ENCODE results near the gene GAB4.
"Not testable (repeated sequence)": the region's sequence is repeated elsewhere in the genome, so short reads cannot be mapped to it uniquely, and the experiment has no call there.

GAB4 gene, protein sequence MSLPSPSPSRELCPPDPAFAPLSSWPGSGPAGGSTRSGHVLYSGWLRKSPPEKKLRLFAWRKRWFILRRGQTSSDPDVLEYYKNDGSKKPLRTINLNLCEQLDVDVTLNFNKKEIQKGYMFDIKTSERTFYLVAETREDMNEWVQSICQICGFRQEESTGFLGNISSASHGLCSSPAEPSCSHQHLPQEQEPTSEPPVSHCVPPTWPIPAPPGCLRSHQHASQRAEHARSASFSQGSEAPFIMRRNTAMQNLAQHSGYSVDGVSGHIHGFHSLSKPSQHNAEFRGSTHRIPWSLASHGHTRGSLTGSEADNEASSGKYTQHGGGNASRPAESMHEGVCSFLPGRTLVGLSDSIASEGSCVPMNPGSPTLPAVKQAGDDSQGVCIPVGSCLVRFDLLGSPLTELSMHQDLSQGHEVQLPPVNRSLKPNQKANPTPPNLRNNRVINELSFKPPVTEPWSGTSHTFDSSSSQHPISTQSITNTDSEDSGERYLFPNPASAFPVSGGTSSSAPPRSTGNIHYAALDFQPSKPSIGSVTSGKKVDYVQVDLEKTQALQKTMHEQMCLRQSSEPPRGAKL

DNA sequence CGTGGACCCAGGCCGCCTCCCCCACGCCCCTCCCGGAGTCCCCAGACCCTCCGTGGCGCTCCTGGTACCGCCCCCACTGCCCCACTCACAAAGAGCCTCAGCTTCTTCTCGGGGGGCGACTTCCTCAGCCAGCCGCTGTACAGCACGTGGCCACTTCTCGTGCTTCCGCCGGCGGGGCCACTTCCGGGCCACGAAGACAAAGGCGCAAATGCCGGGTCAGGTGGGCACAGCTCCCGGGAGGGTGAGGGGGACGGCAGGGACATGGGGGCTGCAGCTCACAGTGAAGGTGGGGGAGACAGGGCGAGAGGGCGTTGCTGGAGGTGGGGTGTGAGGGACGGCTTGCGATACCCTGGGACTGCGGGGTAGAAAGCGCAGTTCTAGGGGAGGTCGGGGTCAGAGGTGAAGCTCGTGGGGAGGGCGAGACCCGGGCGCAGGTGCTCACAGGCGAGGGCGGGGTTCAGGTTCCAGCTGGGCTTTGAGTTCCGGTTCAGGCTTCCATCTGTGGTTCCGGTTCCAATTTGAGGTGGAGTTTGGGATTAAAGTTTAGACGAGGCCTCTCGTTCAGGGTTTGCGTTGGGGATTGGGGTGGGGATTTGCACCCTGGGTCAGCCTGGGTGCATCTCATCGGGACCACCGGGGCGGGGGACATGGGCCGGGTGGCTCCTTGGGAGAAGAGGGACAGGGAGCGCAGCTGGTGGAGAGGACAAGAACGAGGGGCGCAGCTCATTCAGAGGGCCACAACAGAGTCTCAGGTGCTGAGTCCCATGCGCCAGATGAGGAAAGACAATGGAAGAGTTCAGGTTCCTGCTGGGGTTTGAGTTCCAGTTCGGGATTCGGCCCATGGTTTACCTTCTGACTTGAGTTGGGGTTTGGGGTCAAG lies at the start of gene GAB4:
GAB4 (minus strand) TSS at position 371 of the 880 bp plus-strand sequence; CDS start at position 263, 108 bp downstream.
- DNase-seq: no peak

DNA sequence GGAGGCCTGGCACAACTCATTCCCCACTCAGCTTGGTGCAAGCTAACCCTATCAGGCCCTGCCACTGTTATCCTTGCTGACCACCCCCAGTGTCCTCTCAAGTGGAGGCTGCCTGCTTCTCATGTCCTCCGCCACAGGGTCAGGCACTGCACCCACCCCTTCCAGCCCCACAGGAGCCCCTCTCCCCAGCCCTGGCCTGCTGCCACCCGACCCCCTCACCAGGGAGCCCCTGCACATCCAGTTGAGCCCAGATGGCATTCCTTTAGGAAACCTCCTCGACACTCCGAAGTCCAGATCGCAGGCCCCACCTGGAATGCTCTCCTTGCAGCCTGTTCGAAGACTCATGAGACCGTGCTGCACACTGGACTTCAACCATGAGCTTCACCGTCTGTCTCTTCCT lies 48.8 kb upstream of the GAB4 start:
- DNase-seq: no peak

DNA sequence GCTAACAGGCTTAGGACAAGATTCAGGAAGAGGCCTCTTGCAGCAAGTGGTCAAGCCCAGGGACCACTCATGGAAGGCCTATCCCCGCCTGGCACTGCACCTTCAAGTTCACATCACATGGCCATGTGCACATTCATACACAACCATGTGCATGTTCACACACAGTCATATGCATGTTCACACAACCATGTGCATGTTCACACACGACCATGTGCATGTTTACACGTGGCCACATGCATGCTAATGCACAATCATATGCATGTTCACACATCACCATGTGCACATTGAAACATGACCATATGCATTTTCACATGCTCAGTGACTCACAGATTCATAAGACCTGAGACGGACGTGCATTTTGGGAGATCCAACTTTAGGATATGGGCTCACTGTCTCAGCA lies 48.0 kb upstream of the GAB4 start:
- no peak for DNase-seq

DNA sequence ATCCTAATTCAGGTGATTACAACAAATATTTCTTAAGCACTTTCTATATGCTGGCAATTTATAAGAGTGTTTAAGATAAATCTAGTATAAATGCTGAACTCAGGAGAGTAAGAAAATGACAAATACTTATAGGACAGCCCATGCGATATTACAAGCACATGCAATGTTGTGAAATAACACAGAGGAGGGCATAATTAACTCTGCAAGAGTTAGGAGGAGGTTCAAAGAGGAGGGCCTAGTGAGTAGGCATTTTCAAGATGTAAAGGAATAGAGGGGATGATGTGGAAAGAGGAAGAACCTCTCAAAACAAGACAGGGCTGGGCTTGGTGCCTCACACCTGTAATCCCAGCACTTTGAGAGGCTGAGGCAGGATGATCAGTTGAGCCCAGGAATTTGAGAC lies 39.6 kb upstream of the GAB4 start:
- DNase-seq: no peak

DNA sequence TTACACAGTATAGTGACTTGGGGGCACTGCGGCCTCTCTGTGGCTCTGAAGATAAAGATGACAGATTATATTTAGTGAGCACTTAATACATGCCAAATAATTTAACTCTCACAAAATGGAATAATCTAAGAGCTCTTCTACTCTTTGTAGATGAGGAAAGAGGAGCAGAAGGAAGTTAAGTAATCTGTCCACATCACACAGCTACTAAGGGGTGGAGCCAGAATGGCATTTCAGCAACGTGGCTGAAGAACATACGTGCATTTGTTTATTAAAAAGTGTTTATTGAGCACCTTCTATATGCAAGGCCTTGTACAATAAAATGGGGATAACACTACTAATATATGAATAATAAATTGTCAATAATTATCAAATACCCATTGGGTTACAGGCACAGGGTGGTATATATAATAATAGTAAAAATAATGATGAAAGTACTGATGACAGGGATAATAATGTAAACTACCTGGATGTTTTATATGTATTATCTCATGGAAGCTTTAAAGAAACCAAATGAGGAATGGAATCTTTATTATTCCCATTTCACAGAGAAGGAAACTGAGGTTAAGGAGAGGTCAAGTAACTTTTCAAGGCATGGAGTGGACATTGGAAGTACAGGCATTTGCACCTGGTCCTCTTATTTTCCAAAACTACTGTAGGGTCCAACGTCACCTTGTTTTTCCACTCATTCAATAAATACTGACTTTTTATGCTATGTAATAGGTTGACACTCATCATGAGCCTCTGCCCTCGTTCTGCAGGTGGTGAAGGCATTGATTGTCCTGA lies 38.7 kb upstream of the GAB4 start:
- no peak for DNase-seq

DNA sequence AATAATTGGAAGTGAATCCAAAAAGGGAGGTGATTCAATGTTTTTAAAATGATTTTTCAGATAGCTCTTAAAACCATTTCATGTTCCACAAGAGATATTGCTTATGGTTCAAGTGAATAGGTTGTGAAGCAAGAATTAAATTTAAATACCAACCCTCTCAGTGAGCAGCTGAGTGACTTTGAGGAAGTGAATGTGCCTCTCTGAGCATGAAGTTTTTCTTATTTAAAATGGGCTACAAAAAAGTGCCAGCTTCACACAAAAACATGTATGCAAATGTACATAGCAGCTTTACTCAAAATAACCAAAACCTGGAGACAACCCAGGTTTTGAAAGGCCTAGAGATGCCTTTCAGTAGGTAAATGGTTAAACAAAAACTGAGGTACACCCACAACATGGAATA lies 35.5 kb upstream of the GAB4 start:
- no peak for DNase-seq

DNA sequence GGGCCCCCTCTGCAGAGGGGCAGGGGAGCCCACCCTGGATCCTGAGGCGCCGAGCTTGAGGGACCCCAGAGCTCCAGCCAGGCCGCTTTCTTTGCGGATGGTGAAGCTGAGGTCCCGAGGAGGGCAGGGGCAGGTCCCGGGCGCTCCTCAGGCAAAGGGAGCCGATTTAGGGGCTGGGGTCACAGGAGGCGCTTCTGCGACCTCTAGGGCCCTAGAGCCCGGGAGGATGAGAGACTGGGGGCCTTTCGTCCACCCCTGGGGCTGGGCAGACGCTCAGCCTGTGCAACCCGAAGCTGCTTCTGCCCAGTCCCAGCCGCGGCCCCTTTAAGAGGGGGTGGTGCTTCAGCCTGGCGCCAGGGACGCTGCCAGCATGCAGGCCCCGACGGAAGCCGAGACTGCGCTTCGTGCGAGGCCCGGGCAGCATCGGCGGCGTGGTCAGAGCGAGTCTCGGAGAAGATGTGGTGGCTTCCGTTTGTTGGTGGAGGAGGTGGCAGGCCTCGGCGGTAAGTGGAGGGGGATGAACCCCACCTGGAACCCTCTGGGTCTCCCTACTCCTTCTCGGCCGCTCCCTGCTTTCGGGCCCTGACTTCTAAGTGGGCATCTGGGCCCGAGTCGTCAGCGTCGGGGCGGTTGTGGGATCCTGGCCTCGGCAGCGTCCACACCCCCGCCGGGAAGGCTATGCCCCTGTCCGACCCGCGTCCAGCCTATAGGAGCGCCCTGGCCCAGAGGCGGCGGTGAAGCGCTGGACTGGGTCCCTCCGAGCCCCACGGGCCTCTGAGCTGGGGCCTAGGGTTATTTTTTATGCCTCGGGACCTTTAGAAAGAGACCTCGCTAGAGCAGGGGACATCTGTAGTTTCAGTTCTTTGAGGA lies 29.1 kb upstream of the GAB4 start:
- not testable (repeated sequence) for DNase-seq

DNA sequence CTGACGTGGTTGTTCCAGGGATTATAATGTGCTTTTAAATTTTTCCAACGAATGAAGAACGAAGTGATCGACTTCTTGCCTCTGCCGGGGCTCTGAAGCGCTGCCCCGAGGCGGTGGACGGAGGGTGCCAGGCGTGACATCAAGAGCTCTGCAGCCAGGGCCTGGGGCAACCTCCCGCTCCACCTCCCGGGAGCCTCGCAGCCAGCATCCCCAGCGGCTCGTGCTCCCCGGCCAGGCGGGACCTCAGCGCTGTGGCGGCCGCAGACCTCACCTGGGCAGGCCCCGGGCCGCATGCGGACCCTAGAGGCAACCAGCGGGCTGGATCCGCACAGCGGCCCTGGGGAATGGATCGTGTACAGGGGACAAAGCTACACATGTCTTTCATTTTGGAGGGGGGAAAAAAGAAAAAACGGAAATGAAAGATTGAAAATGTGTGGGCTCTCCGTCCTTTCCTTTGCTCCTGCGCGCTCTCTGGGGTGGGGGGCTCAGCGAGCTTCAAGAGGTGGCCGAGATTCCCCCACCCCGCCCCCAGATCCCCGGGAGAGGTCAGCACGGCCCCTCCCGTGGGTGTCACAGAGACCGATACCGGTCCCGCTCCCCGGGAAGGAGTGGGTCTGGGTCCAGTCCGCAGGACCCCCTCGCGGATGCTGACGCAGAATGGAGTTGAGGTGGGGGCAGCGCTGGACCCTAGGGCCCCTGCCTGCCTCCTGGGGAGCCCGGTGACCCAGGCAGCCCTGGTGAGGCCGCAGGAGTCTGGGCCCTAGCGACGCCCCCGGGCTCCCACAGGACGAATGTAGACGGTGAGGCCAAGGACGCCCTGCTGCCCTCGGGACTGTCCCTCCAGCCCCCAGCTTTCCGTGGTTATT lies 28.2 kb upstream of the GAB4 start:
- not testable (repeated sequence) for DNase-seq

DNA sequence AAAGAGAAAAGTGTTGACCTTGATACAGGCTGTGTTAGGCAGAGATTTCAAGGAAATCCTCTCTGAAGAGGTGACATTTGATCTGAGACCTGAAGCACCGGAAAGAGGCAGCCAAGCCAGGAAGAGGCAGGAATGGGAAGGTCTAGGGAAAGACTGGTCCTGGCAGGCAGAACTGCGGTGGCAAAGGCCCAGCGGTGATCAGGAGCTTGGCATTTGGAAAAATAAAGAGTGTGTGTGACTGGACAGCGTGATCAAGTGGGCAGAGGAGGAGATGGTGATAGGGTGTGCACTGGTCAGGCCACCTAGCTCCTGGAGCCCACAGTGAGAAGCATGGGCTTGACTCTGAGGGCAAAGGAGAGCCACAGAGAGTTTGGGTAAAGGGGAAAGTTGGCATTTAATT lies 27.2 kb upstream of the GAB4 start:
- DNase-seq: peak; percentile 12

DNA sequence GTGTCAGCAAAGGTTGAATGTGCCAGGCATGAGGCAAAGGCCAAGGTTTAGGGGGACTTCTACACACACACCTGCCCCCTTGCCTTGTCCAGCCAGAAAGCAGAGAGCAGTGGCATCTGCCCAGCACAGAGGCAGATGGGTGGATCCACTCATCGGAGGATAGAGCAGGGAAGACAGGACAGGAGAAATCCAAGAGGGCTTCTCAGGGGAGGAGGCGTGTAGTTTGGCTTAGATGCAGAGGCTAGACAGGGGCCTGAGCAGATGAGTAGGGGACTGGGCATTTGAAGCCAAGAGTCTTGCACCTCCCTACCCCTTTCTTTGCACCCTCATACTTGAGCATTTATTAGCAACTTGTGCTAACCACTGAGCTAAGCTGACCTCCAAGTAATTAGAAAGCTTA lies 26.5 kb upstream of the GAB4 start:
- not testable (repeated sequence) for DNase-seq

DNA sequence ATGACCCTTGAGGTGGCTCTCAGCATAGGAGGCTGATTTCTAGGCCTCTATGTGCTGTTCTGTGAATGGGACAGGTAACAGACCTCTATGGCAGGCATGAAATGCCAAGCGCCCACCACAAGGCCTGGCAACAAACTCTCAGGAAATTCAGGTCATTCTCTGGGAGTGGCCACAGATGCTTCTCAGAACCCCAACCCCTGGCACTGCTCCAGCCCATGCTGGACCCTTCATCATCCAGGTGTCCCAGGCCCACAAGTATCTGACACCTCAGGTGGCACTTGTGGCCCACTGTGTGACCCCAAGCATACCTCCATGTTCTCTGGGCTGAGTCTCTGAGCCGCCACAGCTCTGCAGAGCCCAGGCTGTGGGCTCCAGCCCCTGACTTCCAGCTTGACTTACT lies 24.3 kb upstream of the GAB4 start:
- not testable (repeated sequence) for DNase-seq

DNA sequence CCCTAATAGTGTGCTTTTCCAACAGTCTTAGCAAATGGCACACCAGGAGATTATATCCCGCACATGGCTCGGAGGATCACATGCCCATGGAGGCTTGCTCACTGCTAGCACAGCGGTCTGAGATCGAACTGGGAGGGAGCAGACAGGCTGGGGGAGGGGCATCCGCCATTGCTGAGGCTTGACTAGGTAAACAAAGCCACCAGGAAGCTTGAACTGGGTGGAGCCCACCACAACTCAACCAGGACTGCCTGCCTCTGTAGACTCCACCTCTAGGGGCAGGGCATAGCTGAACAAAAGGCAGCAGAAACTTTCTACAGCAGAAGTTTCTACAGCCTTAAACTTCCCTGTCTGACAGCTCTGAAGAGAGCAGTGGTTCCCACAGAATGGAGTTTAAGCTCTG lies 16.4 kb upstream of the GAB4 start:
- DNase-seq: not testable (repeated sequence)

DNA sequence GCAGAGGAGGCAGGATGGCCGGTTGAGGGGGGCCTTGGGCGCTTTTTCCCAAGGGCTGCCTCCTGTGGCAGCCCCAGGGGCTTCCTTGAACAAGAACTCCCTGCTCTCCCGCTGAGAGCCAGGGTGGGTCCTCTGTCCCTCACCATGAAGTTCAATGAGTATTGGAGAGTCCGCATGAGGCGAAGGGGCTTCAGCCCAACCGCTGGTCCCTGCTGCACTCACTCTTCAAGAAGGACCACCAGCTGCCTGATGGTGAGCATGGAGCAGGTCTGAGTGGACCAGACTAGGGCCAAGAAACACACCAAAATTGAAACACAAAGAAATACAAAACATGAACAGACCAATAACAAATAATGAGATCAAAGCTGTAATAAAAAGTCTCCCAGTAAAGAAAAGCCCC lies 7.5 kb upstream of the GAB4 start:
- not testable (repeated sequence) for DNase-seq

DNA sequence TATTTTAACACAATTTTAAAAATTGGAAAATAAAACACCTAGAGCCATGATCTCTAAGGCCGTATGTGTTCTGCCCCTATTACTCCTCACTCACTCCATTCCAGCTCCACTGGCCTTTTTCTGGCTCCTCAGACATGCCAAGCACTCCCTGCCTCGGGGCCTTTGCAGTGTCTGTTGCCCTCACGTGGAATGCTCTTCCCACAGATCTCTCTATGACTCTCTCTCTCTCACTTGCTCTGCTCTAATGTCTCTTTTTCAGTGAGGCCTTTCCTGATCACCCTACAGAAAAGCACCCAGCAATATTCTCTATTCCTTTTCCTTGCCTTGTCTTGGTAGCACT lies 6.0 kb upstream of the GAB4 start:
- DNase-seq: not testable (repeated sequence)

DNA sequence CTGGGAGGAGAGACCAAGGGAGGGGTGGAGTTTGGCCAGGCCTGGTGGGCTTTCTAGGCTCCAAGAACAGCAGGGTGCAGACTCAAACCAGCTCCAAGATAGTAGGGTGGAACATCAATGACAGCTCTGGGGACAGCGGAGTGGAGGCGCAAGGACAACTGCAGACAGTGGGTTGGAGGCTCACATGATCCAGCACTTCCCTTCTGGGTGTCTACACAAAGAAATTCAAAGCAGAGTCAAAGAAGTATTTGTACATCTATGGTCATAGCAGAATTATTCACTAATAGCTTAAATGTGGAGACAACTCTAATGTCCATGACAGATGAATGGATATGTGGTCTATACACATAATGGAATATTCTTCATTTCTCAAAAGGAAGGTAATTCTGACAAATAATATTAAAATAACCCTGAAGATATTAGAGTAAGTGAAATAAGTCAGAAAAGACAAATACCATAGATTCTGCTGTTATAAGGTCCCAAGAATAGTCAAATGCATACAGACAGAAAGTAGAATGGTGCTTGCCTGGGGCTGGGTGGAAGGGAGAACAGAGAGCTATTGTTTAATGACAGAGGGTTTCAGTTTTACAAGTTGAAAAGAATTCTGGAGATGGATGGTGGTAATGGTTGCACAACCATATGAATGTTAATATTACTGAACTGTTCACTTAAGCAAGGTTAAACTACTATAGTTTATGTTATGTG lies 5.5 kb upstream of the GAB4 start:
- no peak for DNase-seq

DNA sequence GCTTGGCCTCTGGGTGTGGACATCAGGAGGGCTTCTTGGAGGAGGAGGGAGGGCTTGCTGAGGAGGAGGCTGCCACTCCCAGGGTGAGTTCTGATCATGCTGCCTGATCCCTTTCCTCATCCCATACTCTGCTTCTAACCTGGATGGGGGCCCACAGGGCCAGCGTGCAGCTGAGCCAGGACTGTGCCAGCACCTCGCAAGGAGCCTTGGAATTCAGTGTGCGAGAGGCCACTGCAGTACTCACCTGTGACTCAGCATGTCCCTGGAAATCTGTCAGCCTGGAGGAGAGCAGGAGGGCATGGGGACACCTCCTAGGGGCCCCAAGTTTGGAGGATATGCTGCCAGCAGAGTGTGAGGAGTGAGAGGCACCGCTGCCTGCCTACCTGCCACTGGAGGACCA lies 4.2 kb upstream of the GAB4 start:
- no peak for DNase-seq

DNA sequence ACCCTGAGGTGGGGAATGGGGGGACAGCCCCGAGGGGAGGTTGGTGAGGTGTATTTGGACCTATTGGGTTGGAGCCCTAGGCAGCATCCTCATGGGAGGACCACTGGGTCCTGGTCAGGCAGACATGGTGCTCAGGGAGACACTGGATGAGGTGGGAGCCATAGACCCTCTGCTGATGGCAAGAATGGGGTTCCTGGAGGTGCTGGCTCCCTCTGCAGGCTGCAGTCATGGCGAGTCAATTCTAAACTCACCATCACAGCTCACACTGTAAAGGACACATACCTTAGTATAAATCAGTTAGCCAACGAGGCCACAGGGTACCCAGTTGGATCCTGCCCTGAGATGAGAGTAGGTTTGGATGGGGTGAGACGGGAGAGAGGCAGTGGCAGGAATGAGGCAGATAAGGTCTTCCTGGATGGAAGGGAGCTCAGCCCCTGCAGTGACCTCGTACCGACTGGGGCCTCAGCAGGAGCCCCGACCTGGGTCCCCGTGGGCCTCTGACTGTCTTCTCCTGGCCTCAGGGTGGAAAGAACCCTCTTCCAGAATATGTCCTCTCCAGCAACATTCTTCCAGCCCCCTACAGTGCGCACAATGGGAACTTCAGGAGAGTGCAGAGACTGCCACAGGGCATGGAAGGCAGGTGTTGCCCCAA lies 1.7 kb upstream of the GAB4 start:
- no peak for DNase-seq

DNA sequence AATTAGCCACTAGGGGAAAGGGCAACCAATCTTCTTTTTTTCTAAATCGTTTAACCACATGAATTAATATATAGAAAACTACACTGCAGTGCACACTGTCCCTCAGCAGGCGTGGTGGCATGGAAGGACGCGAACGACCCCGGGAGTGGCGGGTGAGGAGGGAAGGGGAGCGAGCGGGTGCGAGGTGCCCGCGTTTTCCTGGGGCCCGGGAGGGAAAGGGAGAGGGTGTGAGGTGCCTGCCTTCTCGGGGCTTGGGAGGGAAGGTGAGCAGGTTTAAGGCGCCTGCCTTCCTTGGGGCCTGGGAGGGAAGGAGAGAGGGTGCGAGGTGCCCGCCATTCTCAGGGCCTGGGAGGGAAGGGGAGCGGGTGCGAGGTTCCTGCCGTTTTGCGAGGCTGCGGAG lies 765 bp downstream of the GAB4 start:
- no peak for DNase-seq

DNA sequence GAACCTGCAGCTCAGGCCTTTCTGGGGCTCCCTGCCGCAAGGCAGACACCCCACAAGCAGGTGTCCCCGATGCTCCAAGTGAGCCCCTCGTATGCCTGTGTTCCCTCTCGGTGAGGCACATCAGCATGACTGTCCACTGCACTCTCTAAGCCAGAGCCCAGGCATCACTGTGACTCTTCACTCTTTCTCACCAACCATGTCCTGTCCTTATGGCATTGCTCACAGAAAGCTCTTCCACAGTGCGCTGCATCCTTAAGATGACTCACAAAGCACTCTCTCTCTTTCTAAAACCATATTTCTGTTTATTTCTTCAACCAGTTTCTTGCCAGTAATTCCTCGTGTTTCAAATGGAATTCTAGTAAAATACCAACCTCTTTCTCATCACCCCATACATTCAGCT lies 18.1 kb downstream of the GAB4 start:
- DNase-seq: no peak

DNA sequence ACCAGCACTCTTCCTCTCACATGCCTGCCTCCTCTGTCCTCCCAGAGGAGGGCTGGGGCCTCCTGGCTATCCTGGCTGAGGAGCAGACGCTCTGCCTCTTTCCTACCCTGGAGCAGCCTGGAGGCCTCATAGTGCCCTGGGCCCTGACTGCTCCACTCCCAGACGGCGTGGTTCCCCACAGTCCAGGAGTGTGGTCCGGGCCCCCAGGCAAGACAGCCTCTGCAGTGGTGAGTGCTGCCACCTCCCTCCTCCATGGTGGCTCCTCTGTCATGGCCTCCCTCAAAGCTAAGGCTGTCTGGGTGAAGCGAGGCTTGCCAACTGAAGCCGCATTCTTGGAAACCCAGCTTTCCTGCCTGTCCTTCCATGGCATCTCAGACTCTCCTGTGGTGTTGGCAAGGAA lies 19.8 kb downstream of the GAB4 start:
- no peak for DNase-seq
